Loucy (cell line): ENCODE measurements around the gene KIAA0408.

ENCODE experiments used
- CTCF ChIP-seq: fragments of 200-600 bp; sonication (generic); conservative IDR thresholded peaks from 2 replicates; pipeline ENCODE4 v1.5.1; 2014; ENCODE audit warnings: mild to moderate bottlenecking, antibody characterized with exemption, low read length
- EZH2phosphoT487 ChIP-seq: fragments of 200-600 bp; IDR thresholded peaks from 2 replicates; pipeline ENCODE4 v1.6.1; 2018; ENCODE audit warnings: antibody characterized with exemption, mild to moderate bottlenecking, moderate library complexity, borderline replicate concordance

GRCh38 chr6:127494240-127494767, 35.1 kb upstream of the KIAA0408 start:
- TF ChIP-seq CTCF (no peak), EZH2phosphoT487 (no peak)
